PC-3 (cell line): ENCODE data around the gene RBM20. TPM values are rescaled to one million over a fixed set of nuclear protein-coding genes. Genes with fewer than 3 reads are reported as not detected.
A peak's percentile ranks its signal among the peaks of the same experiment; 100 is the strongest.

Source experiments
- ATAC-seq: fragments of 200-7000 bp; cut with Tn5 transposase; 2 replicates; pipeline ENCODE4 v1.9.1; 2020; ENCODE audit warnings: mild to moderate bottlenecking, moderate library complexity
- BruUV-seq: library from RNA; stranded (reverse); fragments of 400-500 nt; replicated peaks from 2 replicates; lab custom pipeline; 2021; lab: Mats Ljungman, UMichigan
- CTCF ChIA-PET: fragments of 300-600 bp; sonication (Branson Sonifier 250); formaldehyde crosslinking; loops from one replicate; lab custom pipeline; 2022; ENCODE audit warnings: antibody characterized with exemption; lab: Charles Lee
- POLR2A ChIA-PET: fragments of 300-600 bp; sonication (Branson Sonifier 250); formaldehyde crosslinking; loops from one replicate; lab custom pipeline; 2022; ENCODE audit warnings: antibody characterized with exemption; ENCODE audit not compliant: unreplicated experiment; lab: Charles Lee
- DNase-seq: peaks from one replicate; pipeline ENCODE4 v3.0.0-alpha.2; 2015
- H2AFZ ChIP-seq: fragments of 300-600 bp; sonication (generic); 2 replicates; pipeline ENCODE4 v1.6.0; 2016; ENCODE audit warnings: antibody characterized with exemption, low read length
- H3F3A ChIP-seq: fragments of 300-600 bp; sonication (generic); one replicate; pipeline ENCODE4 v1.6.0; 2017; ENCODE audit warnings: antibody characterized with exemption, low read length, control low read depth, mild to moderate bottlenecking; ENCODE audit not compliant: unreplicated experiment
- H3K27ac ChIP-seq: fragments of 300-600 bp; sonication (generic); 2 replicates; pipeline ENCODE4 v1.5.1; 2016; ENCODE audit warnings: mild to moderate bottlenecking, low read length
- H3K27me3 ChIP-seq: fragments of 300-600 bp; sonication (generic); 2 replicates; pipeline ENCODE4 v1.6.1; 2016; ENCODE audit warnings: low read length, mixed read lengths
- H3K36me3 ChIP-seq: fragments of 300-600 bp; sonication (generic); 2 replicates; pipeline ENCODE4 v1.6.1; 2016; ENCODE audit warnings: low read depth, mixed run types, low read length, mixed read lengths
- H3K4me1 ChIP-seq: fragments of 300-600 bp; sonication (generic); 2 replicates; pipeline ENCODE4 v1.5.1; 2016; ENCODE audit warnings: low read length; ENCODE audit not compliant: insufficient read depth
- H3K4me2 ChIP-seq: fragments of 300-600 bp; sonication (generic); 2 replicates; pipeline ENCODE4 v1.6.0; 2016; ENCODE audit warnings: low read length
- H3K4me3 ChIP-seq: fragments of 300-600 bp; sonication (generic); 2 replicates; pipeline ENCODE4 v1.5.1; 2016; ENCODE audit warnings: mild to moderate bottlenecking, low read length, mixed read lengths
- H3K79me2 ChIP-seq: fragments of 300-600 bp; sonication (generic); 2 replicates; pipeline ENCODE4 v1.6.1; 2017; ENCODE audit warnings: low read length, mixed read lengths
- H3K9ac ChIP-seq: fragments of 300-600 bp; sonication (generic); 2 replicates; pipeline ENCODE4 v1.6.0; 2016; ENCODE audit warnings: mild to moderate bottlenecking, low read length
- H3K9me2 ChIP-seq: fragments of 300-600 bp; sonication (generic); replicated peaks from 2 replicates; pipeline ENCODE4 v1.6.1; 2016; ENCODE audit warnings: mixed run types, low read length, mixed read lengths
- H3K9me3 ChIP-seq: fragments of 300-600 bp; sonication (generic); 2 replicates; pipeline ENCODE4 v1.6.1; 2016; ENCODE audit warnings: low read length, mixed read lengths
- H4K20me1 ChIP-seq: fragments of 300-600 bp; sonication (generic); 2 replicates; pipeline ENCODE4 v1.6.1; 2016; ENCODE audit warnings: low read length, mixed read lengths
- CTCF ChIP-seq: fragments of 300-600 bp; sonication (generic); conservative IDR thresholded peaks from 2 replicates; pipeline ENCODE4 v1.5.1; 2017; ENCODE audit warnings: antibody characterized with exemption, low read depth, mild to moderate bottlenecking, low read length
- EZH2 ChIP-seq: fragments of 300-600 bp; sonication (generic); IDR thresholded peaks from one replicate; pipeline ENCODE4 v1.6.1; 2017; ENCODE audit warnings: antibody characterized with exemption, mild to moderate bottlenecking, low read length; ENCODE audit not compliant: unreplicated experiment
- EZH2phosphoT487 ChIP-seq: fragments of 300-600 bp; sonication (generic); IDR thresholded peaks from 2 replicates; pipeline ENCODE4 v1.6.1; 2018; ENCODE audit warnings: mild to moderate bottlenecking, antibody characterized with exemption, low read length, borderline replicate concordance
- intact Hi-C: fragments of 100-400 bp; cut with micrococcal nuclease; formaldehyde crosslinking; loops from 2 replicates; pipeline ENCODE4 v1.9.0; 2023
- total RNA-seq: library from RNA; depleted of rRNA; stranded (reverse); fragments of >200 nt; gene quantifications from 2 replicates; pipeline ENCODE4 v1.2.3, GENCODE V29; 2014

RBM20 gene
- total RNA-seq, 1 experiment from 2014 or later = 0.40 TPM

GRCh38 chr10:110818311-110819256 lies 174.4 kb downstream of the RBM20 start:
- ATAC-seq (peak; percentile 73), DNase-seq (peak; percentile 60)
- Histone ChIP-seq H4K20me1 (no peaks in the 10 kb centered on the region), H3K4me1 (peaks cover 12% of the 10 kb centered on the region), H3K9me3 (no peaks in the 10 kb centered on the region), H3K4me3 (no peak overlapping the region), H3K79me2 (no peaks in the 10 kb centered on the region), H3K4me2 (peak overlapping the region; percentile 24), H2AFZ (0 out of 2 replicates have a peak overlapping the region, but pooled peaks have one; percentile 45), H3K9ac (no peak overlapping the region), H3F3A (no peaks in the 10 kb centered on the region), H3K36me3 (no peaks in the 10 kb centered on the region), H3K9me2 (no peaks in the 10 kb centered on the region), H3K27me3 (no peaks in the 10 kb centered on the region), H3K27ac (no peak overlapping the region)
- no TSS peak for BruUV-seq
- ChIA-PET POLR2A (interaction anchor here (0.5 kb wide), 1 partner anchor 61 kb away, joined by 3 read pairs; no protein-coding TSS in a partner anchor), CTCF (interaction anchor here (0.8 kb wide), 1 partner anchor 100 kb away, joined by 5 read pairs; no protein-coding TSS in a partner anchor)
- TF ChIP-seq EZH2phosphoT487 = no peak
- no peak for TF ChIP-seq CTCF
- TF ChIP-seq EZH2 = no peak
- intact Hi-C loops = no loop called here

GRCh38 chr10:110820321-110820814 lies 176.2 kb downstream of the RBM20 start:
- no peak overlapping the region for H3K4me3 ChIP-seq
- no peaks in the 10 kb centered on the region for H3K9me3 ChIP-seq
- no peak for ATAC-seq
- no peak overlapping the region for H2AFZ ChIP-seq
- no peaks in the 10 kb centered on the region for H3K27me3 ChIP-seq
- H3K79me2 ChIP-seq = no peaks in the 10 kb centered on the region
- no peak overlapping the region for H3K4me2 ChIP-seq
- no peaks in the 10 kb centered on the region for H3F3A ChIP-seq
- no peak overlapping the region for H3K9ac ChIP-seq
- no peak for TF ChIP-seq CTCF
- no peak for TF ChIP-seq EZH2phosphoT487
- no peak for TF ChIP-seq EZH2
- intact Hi-C loops = loop anchor here (5.0 kb wide), 1 partner anchor 47 kb away; no protein-coding TSS in a partner anchor
- no peak overlapping the region for H3K27ac ChIP-seq
- BruUV-seq = no TSS peak
- H3K9me2 ChIP-seq = no peaks in the 10 kb centered on the region
- H4K20me1 ChIP-seq = no peaks in the 10 kb centered on the region
- H3K36me3 ChIP-seq = no peaks in the 10 kb centered on the region
- ChIA-PET CTCF (no interaction called here), POLR2A (no interaction called here)
- peaks cover 12% of the 10 kb centered on the region for H3K4me1 ChIP-seq
- no peak for DNase-seq
